Activated naive CD8-positive, alpha-beta T cell treated with anti-CD3 and anti-CD28 coated beads for 36 hours (primary cell): Measurements from ENCODE around the gene HECW1. TPM values are rescaled to one million over a fixed set of nuclear protein-coding genes. Genes with fewer than 3 reads are reported as not detected.
A peak's percentile ranks its signal among the peaks of the same experiment; 100 is the strongest.

ENCODE experiments used
- DNase-seq: peaks from one replicate; pipeline ENCODE4 v3.0.0; 2021
- H3K27ac Mint-ChIP-seq: one replicate; pipeline ENCODE4 v1.8.0; 2022; ENCODE audit warnings: mild to moderate bottlenecking, moderate library complexity, mixed read lengths
- H3K27me3 Mint-ChIP-seq: one replicate; pipeline ENCODE4 v1.8.0; 2022; ENCODE audit warnings: mild to moderate bottlenecking, mixed read lengths
- H3K36me3 Mint-ChIP-seq: one replicate; pipeline ENCODE4 v1.8.0; 2021; ENCODE audit warnings: mild to moderate bottlenecking, mixed read lengths
- H3K4me1 Mint-ChIP-seq: one replicate; pipeline ENCODE4 v1.8.0; 2021; ENCODE audit warnings: mixed read lengths
- H3K4me3 Mint-ChIP-seq: one replicate; pipeline ENCODE4 v1.8.0; 2022; ENCODE audit warnings: mild to moderate bottlenecking, moderate library complexity, mixed read lengths
- H3K9me3 Mint-ChIP-seq: one replicate; pipeline ENCODE4 v1.8.0; 2022; ENCODE audit warnings: mixed read lengths
- total RNA-seq, 2 experiments: library from RNA; stranded (reverse); gene quantifications; one replicate each; pipeline ENCODE4 v1.2.3, GENCODE V29; 2021

HECW1 gene
- total RNA-seq, 2 experiments from 2014 or later, result not detected

DNA sequence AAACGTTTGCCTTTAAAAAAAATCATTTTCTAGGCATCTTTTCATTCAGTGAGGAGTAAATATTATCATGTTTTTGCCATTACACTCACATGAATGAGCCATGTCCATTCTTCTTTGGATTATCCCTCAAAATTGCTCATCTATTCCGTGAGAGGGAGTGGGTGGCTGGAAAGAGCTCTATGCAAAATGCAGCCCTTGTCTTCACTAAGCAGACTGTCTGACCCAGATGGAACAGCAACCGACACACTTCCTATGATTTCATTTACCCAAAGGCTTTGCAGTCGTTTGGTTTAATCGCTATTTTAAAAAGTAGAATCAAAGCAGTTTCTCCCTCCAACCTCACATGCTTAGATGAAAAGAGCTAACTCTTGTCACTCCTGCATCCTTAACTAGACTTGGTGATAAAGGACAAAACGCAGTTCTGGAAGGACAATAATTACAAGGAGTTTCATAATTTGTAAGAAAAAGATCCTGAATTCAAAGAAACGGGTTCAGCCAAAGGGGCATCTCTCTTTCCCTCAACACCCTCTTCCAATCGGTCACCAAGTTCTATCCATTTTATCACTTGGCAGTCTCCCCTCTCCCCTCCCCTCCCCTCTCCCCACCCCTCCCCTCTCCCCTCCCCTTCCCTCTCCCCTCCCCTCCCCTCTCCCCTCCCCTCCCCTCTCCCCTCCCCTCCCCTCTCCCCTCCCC is 272.3 kb downstream of the HECW1 start:
- Mint-ChIP-seq H3K27ac (no peak overlapping the region), H3K4me1 (peaks cover 6% of the 10 kb centered on the region), H3K27me3 (peaks cover 28% of the 10 kb centered on the region), H3K9me3 (peaks cover 3% of the 10 kb centered on the region), H3K4me3 (no peak overlapping the region), H3K36me3 (peaks cover 3% of the 10 kb centered on the region)
- DNase-seq, result no peak

DNA sequence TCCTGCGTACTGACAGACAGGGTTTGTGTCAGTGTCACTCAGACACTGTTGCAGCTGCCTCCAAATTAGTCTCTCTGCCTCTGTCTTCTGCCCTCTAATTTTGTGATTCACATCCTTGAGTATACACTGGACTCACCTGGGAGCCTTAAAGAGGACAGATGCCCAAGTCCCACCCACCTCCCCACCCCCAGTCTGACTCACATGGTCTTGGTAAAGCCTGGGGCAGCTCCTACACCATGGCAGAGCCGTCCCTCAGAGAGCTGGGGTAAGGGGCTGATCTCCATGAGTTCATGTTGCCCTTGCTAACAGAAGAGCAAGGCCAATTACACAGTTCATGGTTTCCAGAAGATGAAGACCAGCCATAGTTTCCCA is 272.8 kb downstream of the HECW1 start:
- peaks cover 6% of the 10 kb centered on the region for H3K4me1 Mint-ChIP-seq
- no peak overlapping the region for H3K4me3 Mint-ChIP-seq
- no peak for DNase-seq
- peaks cover 3% of the 10 kb centered on the region for H3K36me3 Mint-ChIP-seq
- peaks cover 28% of the 10 kb centered on the region for H3K27me3 Mint-ChIP-seq
- peaks cover 3% of the 10 kb centered on the region for H3K9me3 Mint-ChIP-seq
- no peak overlapping the region for H3K27ac Mint-ChIP-seq

DNA sequence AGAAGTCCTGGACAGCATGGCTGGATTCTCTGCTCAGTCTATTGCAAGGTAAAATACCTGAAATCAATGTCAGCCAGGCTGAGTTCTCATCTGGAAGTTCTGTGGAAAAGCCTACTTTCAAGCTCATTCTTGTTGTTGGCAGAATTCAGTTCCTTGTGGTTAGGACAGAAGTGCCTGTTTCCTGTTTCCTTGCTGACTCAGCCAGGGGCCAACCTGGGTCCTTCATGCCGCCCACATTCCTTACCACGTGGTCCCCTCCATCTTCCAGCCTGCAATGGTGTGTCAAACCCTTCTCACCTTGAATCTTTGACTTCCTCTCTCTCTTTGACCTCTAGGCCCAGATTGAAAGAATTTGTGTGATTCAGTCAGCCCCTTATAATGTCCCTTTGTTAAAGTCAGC is 273.4 kb downstream of the HECW1 start:
- peak; percentile 17 for DNase-seq
- H3K9me3 Mint-ChIP-seq, result peaks cover 3% of the 10 kb centered on the region
- H3K4me3 Mint-ChIP-seq, result no peak overlapping the region
- H3K36me3 Mint-ChIP-seq, result peaks cover 3% of the 10 kb centered on the region
- H3K27ac Mint-ChIP-seq, result no peak overlapping the region
- H3K27me3 Mint-ChIP-seq, result peaks cover 28% of the 10 kb centered on the region
- peaks cover 6% of the 10 kb centered on the region for H3K4me1 Mint-ChIP-seq

DNA sequence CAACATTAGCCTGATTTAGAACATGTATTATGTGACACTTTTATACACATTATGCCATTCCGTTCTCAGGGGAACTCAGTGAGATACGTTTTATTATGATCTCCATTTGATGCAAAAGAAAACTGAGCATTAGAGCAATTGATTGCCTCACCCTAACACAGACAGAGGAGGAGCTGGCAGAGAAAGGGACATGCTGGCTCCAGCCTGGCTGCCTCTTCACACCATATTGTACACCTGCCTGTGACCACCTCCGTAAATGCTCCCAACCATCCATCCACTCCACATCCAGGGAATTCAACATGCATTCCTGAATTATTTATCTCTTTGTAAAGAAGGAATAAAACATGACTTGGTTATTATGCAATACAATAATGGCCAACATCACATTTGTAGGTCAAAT is 275.5 kb downstream of the HECW1 start:
- H3K36me3 Mint-ChIP-seq, result peaks cover 3% of the 10 kb centered on the region
- peaks cover 3% of the 10 kb centered on the region for H3K9me3 Mint-ChIP-seq
- DNase-seq, result no peak
- peaks cover 23% of the 10 kb centered on the region for H3K27me3 Mint-ChIP-seq
- no peak overlapping the region for H3K27ac Mint-ChIP-seq
- peaks cover 6% of the 10 kb centered on the region for H3K4me1 Mint-ChIP-seq
- no peak overlapping the region for H3K4me3 Mint-ChIP-seq

DNA sequence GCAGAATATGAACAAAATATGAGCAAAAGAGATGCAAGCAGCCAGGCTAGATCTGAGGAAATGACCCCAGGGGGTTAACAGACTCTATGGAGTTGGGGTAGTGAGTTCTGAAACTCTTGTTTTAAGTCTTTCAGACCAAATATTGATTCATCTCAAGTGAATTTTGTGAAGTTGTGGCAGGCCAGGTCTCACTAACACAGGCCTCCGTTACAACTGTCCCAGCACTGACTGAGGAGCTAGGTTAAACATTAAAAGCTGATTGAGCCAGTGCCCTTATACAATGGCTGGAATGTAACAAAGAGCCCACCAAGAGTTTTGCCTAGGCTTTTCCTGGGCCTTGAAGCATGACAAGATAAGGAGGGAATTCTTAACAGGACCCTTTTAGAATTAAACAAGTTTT is 278.1 kb downstream of the HECW1 start:
- Mint-ChIP-seq H3K36me3 (peaks cover 3% of the 10 kb centered on the region), H3K9me3 (peaks cover 3% of the 10 kb centered on the region), H3K4me3 (no peak overlapping the region), H3K4me1 (peaks cover 6% of the 10 kb centered on the region), H3K27me3 (peaks cover 13% of the 10 kb centered on the region), H3K27ac (no peak overlapping the region)
- no peak for DNase-seq

DNA sequence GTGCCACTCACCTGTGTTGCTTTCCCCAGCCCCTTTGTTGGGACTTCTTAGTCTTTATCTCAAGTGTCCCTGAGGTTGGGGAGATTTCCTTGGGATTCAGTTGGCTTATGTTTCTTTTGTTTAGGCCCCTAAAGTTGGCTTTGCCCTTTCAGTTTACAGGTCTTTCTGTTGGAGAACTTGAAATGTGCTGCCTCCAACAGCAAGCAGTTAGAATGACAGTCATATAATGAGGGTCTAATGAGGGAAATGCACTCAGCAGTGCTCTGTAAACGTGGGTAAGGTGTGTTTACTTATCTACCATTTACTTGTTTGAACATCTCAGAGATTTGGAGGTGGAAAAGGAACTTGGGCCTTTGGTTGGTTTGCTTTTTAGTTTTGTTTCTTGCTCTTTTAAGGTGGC is 279.1 kb downstream of the HECW1 start:
- Mint-ChIP-seq H3K36me3 (no peaks in the 10 kb centered on the region), H3K27ac (no peak overlapping the region), H3K9me3 (no peaks in the 10 kb centered on the region), H3K4me1 (no peaks in the 10 kb centered on the region), H3K4me3 (no peak overlapping the region), H3K27me3 (peaks cover 17% of the 10 kb centered on the region)
- no peak for DNase-seq

DNA sequence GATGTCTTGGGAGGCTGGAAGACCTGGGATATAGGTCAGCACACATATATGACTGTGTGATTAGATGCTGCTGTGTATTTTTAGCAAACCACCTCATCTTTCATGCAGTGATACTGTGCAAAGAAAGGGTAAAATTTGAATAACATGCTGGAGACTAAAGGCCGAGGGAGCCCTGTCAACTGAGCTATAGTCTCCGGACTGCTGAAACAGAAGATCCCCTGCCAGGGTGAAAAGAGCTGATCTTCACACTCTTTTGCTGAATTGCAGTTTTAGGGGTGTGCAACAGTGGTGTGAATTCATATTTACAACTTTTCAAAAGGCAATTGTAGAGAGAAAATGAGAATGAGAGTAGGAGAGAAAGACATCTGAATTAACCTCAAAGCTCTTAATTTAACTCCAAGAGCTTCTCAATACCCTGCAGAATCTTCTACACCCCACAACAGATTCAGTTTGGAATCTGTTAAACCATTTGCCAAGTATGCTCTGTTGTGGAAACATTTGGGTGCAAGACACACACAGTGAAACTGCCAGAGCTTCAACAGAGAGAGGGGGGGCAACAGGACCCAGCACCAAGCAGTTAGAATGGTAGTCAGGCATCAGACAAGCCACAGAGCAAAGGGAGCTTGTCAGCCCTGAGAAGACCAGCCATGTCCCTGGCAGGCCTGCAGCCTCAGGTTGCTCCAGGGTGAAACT is 280.3 kb downstream of the HECW1 start:
- Mint-ChIP-seq H3K36me3 (no peaks in the 10 kb centered on the region), H3K9me3 (no peaks in the 10 kb centered on the region), H3K27me3 (peaks cover 22% of the 10 kb centered on the region), H3K4me3 (no peak overlapping the region), H3K4me1 (no peaks in the 10 kb centered on the region), H3K27ac (no peak overlapping the region)
- DNase-seq, result no peak

DNA sequence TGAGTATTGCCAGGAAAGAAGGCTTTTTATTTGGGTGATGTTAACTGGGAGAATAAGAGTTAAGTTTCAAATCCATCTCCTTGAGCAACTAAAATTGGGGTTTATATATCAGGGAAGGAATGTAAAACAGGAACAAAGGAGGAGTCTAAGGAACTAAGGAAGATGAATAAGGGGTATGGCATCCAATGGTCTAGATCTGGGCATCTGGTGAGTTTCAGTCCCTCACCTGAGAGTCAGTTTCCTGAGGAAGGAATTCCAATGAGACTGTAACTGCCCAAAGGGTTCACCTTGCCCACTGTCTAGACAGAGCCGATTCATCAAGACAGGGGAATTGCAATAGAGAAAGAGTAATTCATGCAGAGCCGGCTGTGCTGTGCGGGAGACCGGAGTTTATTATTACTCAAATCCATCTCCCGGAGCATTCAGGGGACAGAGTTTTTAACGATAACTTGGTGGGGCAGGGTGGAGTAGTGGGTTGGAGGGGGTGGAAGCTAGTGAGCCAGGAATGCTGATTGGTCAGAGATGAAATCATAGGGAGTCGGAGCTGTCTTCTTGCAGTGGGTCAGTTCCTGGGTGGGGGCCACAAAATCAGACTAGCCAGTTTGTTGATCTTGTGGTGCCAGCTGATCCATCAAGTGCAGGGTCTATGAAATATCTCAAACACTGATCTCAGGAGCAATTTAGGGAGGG is 282.1 kb downstream of the HECW1 start:
- Mint-ChIP-seq H3K27me3 (peaks cover 30% of the 10 kb centered on the region), H3K4me3 (no peak overlapping the region), H3K9me3 (no peaks in the 10 kb centered on the region), H3K36me3 (no peaks in the 10 kb centered on the region), H3K4me1 (no peaks in the 10 kb centered on the region), H3K27ac (no peak overlapping the region)
- DNase-seq, result no peak

DNA sequence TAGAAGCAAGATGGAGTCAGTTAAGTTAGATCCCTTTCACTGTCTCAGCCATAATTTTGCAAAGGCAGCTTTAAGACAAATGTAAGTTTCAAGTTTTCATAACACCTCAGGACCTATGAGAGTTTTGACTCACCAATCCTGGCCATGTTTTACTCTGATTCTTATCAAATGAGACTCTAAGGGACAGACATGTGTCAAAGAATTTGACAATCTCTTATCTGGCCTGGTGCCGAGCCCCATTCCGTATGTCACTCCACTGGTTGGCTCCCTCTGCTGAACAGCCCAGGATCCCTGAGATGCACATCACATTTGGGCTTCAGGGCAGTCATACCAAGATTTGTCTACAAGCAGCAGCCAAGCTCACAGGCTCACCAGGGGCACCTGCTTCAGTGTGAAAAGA is 282.9 kb downstream of the HECW1 start:
- H3K4me3 Mint-ChIP-seq, result no peak overlapping the region
- H3K36me3 Mint-ChIP-seq, result no peaks in the 10 kb centered on the region
- peaks cover 30% of the 10 kb centered on the region for H3K27me3 Mint-ChIP-seq
- DNase-seq, result no peak
- no peaks in the 10 kb centered on the region for H3K9me3 Mint-ChIP-seq
- no peaks in the 10 kb centered on the region for H3K4me1 Mint-ChIP-seq
- H3K27ac Mint-ChIP-seq, result no peak overlapping the region

DNA sequence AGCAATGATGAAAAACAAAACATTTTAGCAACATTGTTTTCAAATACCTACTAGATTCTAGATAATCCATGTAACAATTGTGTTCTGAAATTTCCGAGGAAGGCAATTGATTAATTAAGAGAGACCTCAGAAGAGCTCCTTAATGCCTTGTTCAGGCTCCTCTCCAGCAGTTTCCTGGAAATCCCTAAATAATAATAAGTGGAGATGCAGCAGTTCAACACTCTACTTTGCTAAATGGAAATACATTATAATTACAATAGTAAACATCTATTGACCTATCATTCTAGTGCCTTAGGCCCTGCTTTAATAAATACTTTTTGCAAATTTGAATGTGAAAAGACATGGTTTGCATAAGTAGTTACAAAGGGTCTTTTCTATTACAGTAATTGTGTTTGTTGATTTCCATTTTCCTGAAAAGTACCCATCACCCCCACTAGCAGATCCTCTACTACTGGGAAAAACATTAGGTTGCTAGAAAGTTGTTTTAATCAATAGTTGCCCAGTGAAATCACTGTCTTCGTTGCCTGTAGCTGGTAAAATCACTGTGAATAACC is 283.8 kb downstream of the HECW1 start:
- Mint-ChIP-seq H3K4me3 (no peak overlapping the region), H3K36me3 (no peaks in the 10 kb centered on the region), H3K27me3 (peaks cover 35% of the 10 kb centered on the region), H3K9me3 (no peaks in the 10 kb centered on the region), H3K27ac (no peak overlapping the region), H3K4me1 (no peaks in the 10 kb centered on the region)
- DNase-seq, result no peak

DNA sequence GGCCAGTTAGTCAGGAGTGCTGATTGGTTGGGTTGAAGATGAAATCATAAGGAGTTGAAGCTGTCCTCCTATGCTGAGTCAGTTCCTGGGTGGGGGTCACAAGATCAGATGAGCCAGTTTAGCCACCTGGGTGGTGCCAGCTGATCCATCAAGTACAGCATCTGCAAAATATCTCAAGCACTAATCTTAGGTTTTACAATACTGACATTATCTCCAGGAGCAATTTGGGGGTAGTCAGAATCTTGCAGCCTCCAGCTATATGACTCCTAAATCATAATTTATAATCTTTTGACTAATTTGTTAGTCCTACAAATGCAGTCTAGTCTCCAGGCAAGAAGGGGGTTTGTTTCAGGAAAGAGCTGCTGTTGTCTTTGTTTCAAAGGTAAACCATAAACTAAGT is 286.4 kb downstream of the HECW1 start:
- Mint-ChIP-seq H3K27ac (no peak overlapping the region), H3K27me3 (peaks cover 35% of the 10 kb centered on the region), H3K4me3 (no peak overlapping the region), H3K36me3 (no peaks in the 10 kb centered on the region), H3K9me3 (no peaks in the 10 kb centered on the region), H3K4me1 (no peaks in the 10 kb centered on the region)
- DNase-seq, result no peak

DNA sequence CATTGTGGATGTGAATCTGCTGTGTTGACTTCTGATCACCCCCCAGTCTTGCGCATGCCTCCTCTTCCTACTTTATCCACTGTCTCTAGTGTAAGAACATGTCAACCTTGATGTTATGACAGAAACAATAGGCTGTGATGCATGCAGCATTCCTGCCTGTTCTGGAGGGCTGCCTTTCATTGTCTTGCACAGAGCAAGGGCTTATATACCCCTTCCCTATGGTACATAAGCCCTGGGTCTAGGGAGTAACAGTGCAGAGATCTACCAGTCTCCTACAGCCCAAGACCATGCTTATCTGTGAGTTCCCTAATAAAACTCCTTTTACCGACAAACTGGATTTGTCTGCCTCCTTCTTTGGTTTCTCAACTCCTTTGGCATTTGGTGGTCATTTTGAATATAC is 293.5 kb downstream of the HECW1 start:
- H3K36me3 Mint-ChIP-seq, result no peaks in the 10 kb centered on the region
- H3K4me1 Mint-ChIP-seq, result no peaks in the 10 kb centered on the region
- no peak overlapping the region for H3K4me3 Mint-ChIP-seq
- H3K9me3 Mint-ChIP-seq, result no peaks in the 10 kb centered on the region
- peaks cover 2% of the 10 kb centered on the region for H3K27me3 Mint-ChIP-seq
- no peak for DNase-seq
- H3K27ac Mint-ChIP-seq, result no peak overlapping the region

DNA sequence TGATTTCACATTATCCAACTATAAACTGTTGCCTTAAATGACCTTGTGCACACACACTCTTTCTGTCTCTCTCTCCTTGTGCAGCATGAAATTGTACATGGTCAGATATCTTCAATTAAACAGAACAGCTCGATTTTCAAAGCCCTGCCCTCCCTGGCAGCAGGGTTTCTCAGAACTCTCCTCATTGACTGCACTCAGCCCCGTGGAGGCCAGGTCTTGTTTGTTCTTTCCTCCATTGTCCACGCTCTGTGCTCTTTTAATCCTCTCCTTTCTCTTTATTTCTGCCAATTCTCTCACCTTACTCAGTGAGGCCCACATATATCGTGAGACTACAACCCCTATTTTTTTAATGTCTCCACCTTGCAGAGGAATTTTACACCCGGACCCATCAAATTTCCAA is 294.5 kb downstream of the HECW1 start:
- Mint-ChIP-seq H3K27me3 (no peaks in the 10 kb centered on the region), H3K27ac (no peak overlapping the region), H3K4me1 (no peaks in the 10 kb centered on the region), H3K36me3 (no peaks in the 10 kb centered on the region), H3K9me3 (no peaks in the 10 kb centered on the region), H3K4me3 (no peak overlapping the region)
- DNase-seq, result no peak

DNA sequence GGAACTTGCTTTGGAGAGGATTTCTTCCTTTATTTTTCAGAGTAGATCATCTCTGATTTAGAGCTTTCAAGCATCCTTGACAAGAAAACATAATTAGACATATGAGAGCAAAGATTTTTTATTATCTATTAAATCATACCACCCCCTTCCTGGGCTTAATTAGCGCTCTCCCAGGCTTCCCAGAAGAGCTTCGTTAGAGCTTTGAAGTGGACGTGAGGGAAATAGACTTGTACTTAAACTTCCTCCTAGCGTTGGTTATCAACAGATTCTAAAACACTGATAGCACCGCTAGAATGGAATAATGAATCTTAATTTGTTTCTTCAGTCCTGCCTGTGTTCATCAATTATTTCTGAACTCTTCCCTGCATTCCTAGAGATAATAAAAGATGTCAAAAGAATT is 296.5 kb downstream of the HECW1 start:
- Mint-ChIP-seq H3K9me3 (no peaks in the 10 kb centered on the region), H3K4me3 (no peak overlapping the region), H3K36me3 (no peaks in the 10 kb centered on the region), H3K27ac (no peak overlapping the region), H3K27me3 (no peaks in the 10 kb centered on the region), H3K4me1 (no peaks in the 10 kb centered on the region)
- DNase-seq, result no peak

DNA sequence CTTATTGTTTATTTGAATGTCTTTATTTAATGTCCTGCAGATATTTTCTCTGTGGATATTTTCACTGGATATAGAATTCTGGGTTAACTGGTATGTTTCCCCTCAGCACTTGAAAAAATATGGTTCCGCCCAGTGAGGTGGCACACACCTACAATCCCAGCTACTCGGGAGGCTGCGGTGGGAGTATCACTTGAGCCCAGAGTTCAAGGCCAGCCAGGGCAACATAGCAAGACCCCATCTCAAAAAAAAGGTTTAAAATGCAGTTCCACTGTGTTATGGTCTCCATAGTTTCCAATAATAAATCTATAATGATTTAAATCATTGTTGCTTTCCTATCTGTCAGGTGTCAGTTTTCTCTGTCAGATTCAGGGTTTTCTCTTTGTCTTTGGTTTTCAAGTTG is 305.0 kb downstream of the HECW1 start:
- no peak overlapping the region for H3K4me3 Mint-ChIP-seq
- H3K9me3 Mint-ChIP-seq, result no peaks in the 10 kb centered on the region
- no peak overlapping the region for H3K27ac Mint-ChIP-seq
- no peak for DNase-seq
- H3K27me3 Mint-ChIP-seq, result peaks cover 13% of the 10 kb centered on the region
- H3K4me1 Mint-ChIP-seq, result no peaks in the 10 kb centered on the region
- no peaks in the 10 kb centered on the region for H3K36me3 Mint-ChIP-seq
